ENCODE measurements around the gene POLL.

The POLL gene

GRCh38 chr10:101559596-101560297 is 28.3 kb downstream of the POLL start:
- FAIRE-seq = no peak

DNA sequence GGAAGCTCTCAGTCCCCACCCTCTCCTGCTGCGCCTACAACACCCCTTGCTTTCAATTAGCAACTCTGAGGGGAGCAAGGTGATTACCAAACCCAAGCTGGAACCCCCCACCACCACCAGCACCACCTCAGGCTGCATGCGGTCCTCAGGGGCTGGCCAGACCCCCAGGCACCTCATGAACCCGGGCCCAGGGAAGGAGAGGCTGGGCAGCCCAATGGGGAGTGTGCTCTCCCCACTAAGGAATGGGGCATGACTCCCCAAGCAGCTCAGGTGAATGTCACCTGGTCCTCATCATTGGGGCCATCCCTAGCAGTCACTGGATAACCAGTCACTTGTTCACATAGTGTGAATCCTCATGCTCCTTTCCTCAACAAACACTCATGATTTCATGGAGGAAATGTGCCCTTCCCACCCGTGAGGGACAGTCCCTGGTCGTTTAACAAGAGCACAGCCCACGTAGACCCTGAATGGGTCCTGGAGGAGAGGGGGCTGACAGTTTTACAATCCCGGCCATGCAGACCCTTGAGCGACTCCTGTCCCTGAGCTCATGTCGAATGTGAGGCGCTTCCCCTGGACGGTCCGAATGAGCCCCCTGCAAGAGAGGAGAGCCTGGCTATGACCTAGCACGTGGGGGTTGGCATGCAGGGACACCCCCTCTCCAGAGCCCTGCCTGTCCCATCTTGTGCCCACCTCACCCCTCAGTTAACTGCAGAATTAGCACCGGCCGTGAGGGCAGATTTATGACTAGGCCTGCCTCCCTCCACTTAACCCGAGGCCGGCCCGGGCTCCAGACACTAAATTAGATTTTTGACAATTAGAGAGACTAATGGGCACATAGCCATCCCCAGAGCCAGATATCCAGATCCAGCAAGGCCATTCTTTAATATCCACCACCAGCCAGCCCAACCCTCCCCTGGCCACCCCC is 29.1 kb downstream of the POLL start:
- FAIRE-seq = no peak

- no peak for FAIRE-seq
Observed at GRCh38 chr10:101558204-101558603, 29.9 kb downstream of the POLL start.

DNA sequence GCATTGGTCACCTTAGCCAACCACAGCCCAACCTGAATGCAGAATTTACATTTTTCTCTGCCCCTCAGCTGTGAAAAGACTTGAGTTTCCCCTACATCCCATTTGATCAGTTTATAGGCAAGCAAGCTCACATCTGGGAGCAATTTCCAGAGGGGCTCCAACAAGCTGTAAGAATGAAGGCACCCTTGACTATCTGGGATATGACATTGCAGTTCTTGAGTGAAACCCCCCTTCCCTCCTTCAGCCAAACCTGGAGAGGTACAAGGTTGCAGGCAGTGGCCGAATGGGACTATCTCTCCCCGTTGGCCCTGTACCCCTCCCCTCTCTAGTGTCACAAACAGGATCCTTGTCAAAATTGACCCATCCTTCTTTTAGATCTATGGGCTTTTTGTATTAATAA is 30.5 kb downstream of the POLL start:
- FAIRE-seq = no peak

DNA sequence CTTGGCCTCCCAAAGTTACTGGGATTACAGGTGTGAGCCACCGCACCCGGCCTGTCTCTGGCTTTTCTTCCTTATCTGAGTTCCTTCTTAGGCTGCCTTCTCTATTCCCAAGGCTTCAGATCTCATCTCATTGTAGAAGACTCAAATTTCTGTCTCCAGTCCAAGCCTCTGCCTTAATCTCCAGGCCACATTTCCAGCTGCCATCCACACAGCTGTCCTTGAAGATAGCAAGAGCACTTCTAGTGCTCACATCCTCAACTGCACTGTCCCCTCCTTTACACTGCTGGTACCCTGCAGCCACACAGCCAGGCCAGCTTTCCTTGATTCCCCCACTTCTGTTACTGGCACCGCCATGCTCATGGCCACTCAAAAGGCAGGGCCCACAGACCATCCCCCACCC is 35.6 kb downstream of the POLL start:
- no peak for FAIRE-seq

GRCh38 chr10:101550965-101551364 is 37.1 kb downstream of the POLL start:
- FAIRE-seq = no peak

- no peak for FAIRE-seq
Observed at GRCh38 chr10:101545898-101546297, 42.2 kb downstream of the POLL start.

GRCh38 chr10:101538446-101538845 is 49.6 kb downstream of the POLL start:
- no peak for FAIRE-seq

- peak; percentile 65 for FAIRE-seq
Observed at GRCh38 chr10:101536800-101537199, 51.3 kb downstream of the POLL start.

- no peak for FAIRE-seq
Observed at GRCh38 chr10:101535949-101536348, 52.1 kb downstream of the POLL start.

- no peak for FAIRE-seq
Observed at GRCh38 chr10:101529725-101530553, 58.1 kb downstream of the POLL start.

- no peak for FAIRE-seq
Observed at GRCh38 chr10:101529207-101529606, 58.9 kb downstream of the POLL start.

Data from A204.1 (cell line).